PC-3 (cell line): ENCODE measurements around the gene CHPF2.

Source experiments
- CTCF ChIP-seq: fragments of 300-600 bp; sonication (generic); conservative IDR thresholded peaks from 2 replicates; pipeline ENCODE4 v1.5.1; 2017; ENCODE audit warnings: antibody characterized with exemption, low read depth, mild to moderate bottlenecking, low read length
- EZH2 ChIP-seq: fragments of 300-600 bp; sonication (generic); IDR thresholded peaks from one replicate; pipeline ENCODE4 v1.6.1; 2017; ENCODE audit warnings: antibody characterized with exemption, mild to moderate bottlenecking, low read length; ENCODE audit not compliant: unreplicated experiment

GRCh38 chr7:151255390-151255789 is 23.1 kb downstream of the CHPF2 start:
- TF ChIP-seq CTCF, result no peak
- TF ChIP-seq EZH2, result no peak
